Neuronal stem cell (in vitro differentiated cells): ENCODE measurements around the gene KRT84.

Experiments used
- DNase-seq: peaks from one replicate; pipeline ENCODE4 v3.0.0-alpha.2; 2013; ENCODE audit warnings: low spot score
- H2AFZ ChIP-seq: one replicate; pipeline ENCODE4 v1.6.1; 2013; ENCODE audit warnings: mild to moderate bottlenecking, low read length, inconsistent platforms
- H2AK5ac ChIP-seq: 2 replicates; pipeline ENCODE4 v1.6.1; 2013; ENCODE audit warnings: low read depth, mild to moderate bottlenecking, inconsistent platforms, low read length, moderate library complexity, mixed read lengths
- H2BK120ac ChIP-seq: 2 replicates; pipeline ENCODE4 v1.6.1; 2013; ENCODE audit warnings: low read depth, mild to moderate bottlenecking, inconsistent platforms, low read length, moderate library complexity, mixed read lengths
- H2BK12ac ChIP-seq: one replicate; pipeline ENCODE4 v1.6.1; 2013; ENCODE audit warnings: low read length, inconsistent platforms
- H2BK15ac ChIP-seq: 2 replicates; pipeline ENCODE4 v1.6.1; 2013; ENCODE audit warnings: mild to moderate bottlenecking, low read length, inconsistent platforms, mixed read lengths
- H2BK5ac ChIP-seq: one replicate; pipeline ENCODE4 v1.6.1; 2013; ENCODE audit warnings: inconsistent platforms, mild to moderate bottlenecking, low read length, moderate library complexity
- H3K14ac ChIP-seq: one replicate; pipeline ENCODE4 v1.6.1; 2013; ENCODE audit warnings: low read length, inconsistent platforms
- H3K18ac ChIP-seq: 2 replicates; pipeline ENCODE4 v1.6.1; 2013; ENCODE audit warnings: low read length, inconsistent platforms
- H3K23ac ChIP-seq: 2 replicates; pipeline ENCODE4 v1.6.1; 2013; ENCODE audit warnings: low read depth, mild to moderate bottlenecking, mixed read lengths, low read length, inconsistent platforms; ENCODE audit not compliant: poor library complexity
- H3K27ac ChIP-seq: replicated peaks from 3 replicates; pipeline ENCODE4 v1.5.1; 2013; ENCODE audit warnings: low read length, inconsistent platforms
- H3K27me3 ChIP-seq, 3 experiments: 2 replicates each; pipeline ENCODE4 v1.6.1; 2013; ENCODE audit warnings: low read length in 3 of 3, mild to moderate bottlenecking in 2 of 3, inconsistent platforms in 1 of 3, low read depth in 1 of 3, mixed read lengths in 1 of 3, moderate library complexity in 1 of 3; ENCODE audit not compliant: control insufficient read depth in 3 of 3, insufficient read depth in 3 of 3
- H3K36me3 ChIP-seq, 2 donors: replicated peaks in 1 of 2; 2 replicates each; pipeline ENCODE4 v1.6.1; 2013; ENCODE audit warnings: low read length in 2 of 2; ENCODE audit not compliant: control insufficient read depth in 2 of 2, insufficient read depth in 2 of 2
- H3K4ac ChIP-seq: 2 replicates; pipeline ENCODE4 v1.6.1; 2013; ENCODE audit warnings: inconsistent platforms, mild to moderate bottlenecking, low read length, moderate library complexity
- H3K4me1 ChIP-seq, 2 donors: 1 replicate in 1 of 2; 2 replicates in 1 of 2; pipeline ENCODE4 v1.6.1; 2013; ENCODE audit warnings: low read length in 2 of 2, low read depth in 1 of 2; ENCODE audit not compliant: control insufficient read depth in 2 of 2, insufficient read depth in 1 of 2
- H3K4me2 ChIP-seq: one replicate; pipeline ENCODE4 v1.6.1; 2013; ENCODE audit warnings: mild to moderate bottlenecking, low read length, inconsistent platforms; ENCODE audit not compliant: insufficient read depth, poor library complexity, severe bottlenecking
- H3K4me3 ChIP-seq, 2 donors: 2 replicates each; pipeline ENCODE4 v1.5.1; 2013; ENCODE audit warnings: low read length in 2 of 2, mild to moderate bottlenecking in 2 of 2, inconsistent platforms in 1 of 2, moderate library complexity in 1 of 2
- H3K79me1 ChIP-seq: one replicate; pipeline ENCODE4 v1.6.1; 2013; ENCODE audit warnings: low read depth, mild to moderate bottlenecking, inconsistent platforms, low read length, moderate library complexity
- H3K9ac ChIP-seq: one replicate; pipeline ENCODE4 v1.6.1; 2013; ENCODE audit warnings: mild to moderate bottlenecking, low read depth, low read length, inconsistent platforms; ENCODE audit not compliant: poor library complexity
- H3K9me3 ChIP-seq, 2 donors: replicated peaks in 1 of 2; 2 replicates each; pipeline versions ENCODE3 to v1.6.1; 2013; ENCODE audit warnings: low read length in 2 of 2, mild to moderate bottlenecking in 2 of 2, inconsistent platforms in 1 of 2, low read depth in 1 of 2, mixed read lengths in 1 of 2, moderate library complexity in 1 of 2; ENCODE audit not compliant: control insufficient read depth in 2 of 2, insufficient read depth in 1 of 2
- H4K8ac ChIP-seq: one replicate; pipeline ENCODE4 v1.6.1; 2013; ENCODE audit warnings: low read depth, mild to moderate bottlenecking, inconsistent platforms, low read length, moderate library complexity
- H4K91ac ChIP-seq: one replicate; pipeline ENCODE4 v1.6.1; 2013; ENCODE audit warnings: low read length, low read depth, mild to moderate bottlenecking, inconsistent platforms; ENCODE audit not compliant: poor library complexity
- WGBS, 2 donors: extraction: QIAGEN DNeasy Blood & Tissue Kit; methylation state at CpG; one replicate each; pipeline ENCODE4 v1.1.7; 2013; ENCODE audit warnings: missing lambda C conversion rate in 2 of 2, mixed read lengths in 1 of 2; ENCODE audit not compliant: insufficient read length in 2 of 2, insufficient replicate concordance in 1 of 2; ENCODE audit errors: extremely low coverage in 2 of 2; 5-methylcytosine and 5-hydroxymethylcytosine counted together

Gene KRT84

GRCh38 chr12:52425466-52425865, 40.0 kb upstream of the KRT84 start:
- H3K4me3 ChIP-seq = no peak overlapping the region
- no CpG with 5 or more reads among the region's 5 CpGs for WGBS, 2 donors
- H3K27me3 ChIP-seq = peaks cover 0 to 7% (median 0%) of the 10 kb centered on the region in 3 experiments
- H4K8ac ChIP-seq = no peak overlapping the region
- no peak overlapping the region for H4K91ac ChIP-seq
- no peak overlapping the region for H2AFZ ChIP-seq
- no peak overlapping the region for H2BK5ac ChIP-seq
- H3K18ac ChIP-seq = no peak overlapping the region
- no peak overlapping the region for H2BK12ac ChIP-seq
- H3K23ac ChIP-seq = no peak overlapping the region
- no peak overlapping the region for H2BK15ac ChIP-seq
- H3K4me1 ChIP-seq = peaks cover 0 to 8% of the 10 kb centered on the region in 2 donors
- DNase-seq = no peak
- H3K4me2 ChIP-seq = no peak overlapping the region
- no peak overlapping the region for H3K27ac ChIP-seq
- no peaks in the 10 kb centered on the region for H3K79me1 ChIP-seq
- no peaks in the 10 kb centered on the region for H3K9me3 ChIP-seq
- H3K36me3 ChIP-seq = no peaks in the 10 kb centered on the region
- no peak overlapping the region for H3K4ac ChIP-seq
- no peak overlapping the region for H3K14ac ChIP-seq
- H2BK120ac ChIP-seq = no peak overlapping the region
- no peak overlapping the region for H3K9ac ChIP-seq
- H2AK5ac ChIP-seq = no peak overlapping the region

GRCh38 chr12:52423661-52424500, 38.4 kb upstream of the KRT84 start:
- H4K8ac ChIP-seq = no peak overlapping the region
- no peak overlapping the region for H2BK15ac ChIP-seq
- no peak overlapping the region for H2BK120ac ChIP-seq
- no peak for DNase-seq
- H3K27ac ChIP-seq = no peak overlapping the region
- peak overlapping the region; percentile 81 for H3K18ac ChIP-seq
- no peak overlapping the region for H3K4me2 ChIP-seq
- H2AFZ ChIP-seq = no peak overlapping the region
- H3K27me3 ChIP-seq = peaks cover 0 to 7% (median 0%) of the 10 kb centered on the region in 3 experiments
- H2BK5ac ChIP-seq = no peak overlapping the region
- no peaks in the 10 kb centered on the region for H3K9me3 ChIP-seq
- H2BK12ac ChIP-seq = no peak overlapping the region
- H3K79me1 ChIP-seq = no peaks in the 10 kb centered on the region
- peak overlapping the region; percentile 76 for H3K14ac ChIP-seq
- peak overlapping the region; percentile 36 for H3K9ac ChIP-seq
- peaks cover 0 to 8% of the 10 kb centered on the region in 2 donors for H3K4me1 ChIP-seq
- H4K91ac ChIP-seq = no peak overlapping the region
- no peak overlapping the region for H3K23ac ChIP-seq
- WGBS, 2 donors = no CpG with 5 or more reads among the region's 11 CpGs
- no peaks in the 10 kb centered on the region for H3K36me3 ChIP-seq
- no peak overlapping the region for H3K4me3 ChIP-seq
- H3K4ac ChIP-seq = no peak overlapping the region
- H2AK5ac ChIP-seq = no peak overlapping the region

GRCh38 chr12:52423035-52423434, 37.6 kb upstream of the KRT84 start:
- Histone ChIP-seq H3K4ac (no peak overlapping the region), H4K91ac (no peak overlapping the region), H3K4me1 (peaks cover 0 to 8% of the 10 kb centered on the region in 2 donors), H3K36me3 (no peaks in the 10 kb centered on the region), H3K4me3 (no peak overlapping the region), H3K23ac (no peak overlapping the region), H2AK5ac (no peak overlapping the region), H3K14ac (no peak overlapping the region), H2BK15ac (no peak overlapping the region), H3K9me3 (no peaks in the 10 kb centered on the region), H2BK120ac (no peak overlapping the region), H3K9ac (no peak overlapping the region), H3K27ac (no peak overlapping the region), H3K4me2 (no peak overlapping the region), H2BK12ac (no peak overlapping the region), H3K27me3 (peaks cover 0 to 7% (median 0%) of the 10 kb centered on the region in 3 experiments), H2AFZ (no peak overlapping the region), H3K79me1 (no peaks in the 10 kb centered on the region), H3K18ac (peak overlapping the region; percentile 15), H4K8ac (no peak overlapping the region), H2BK5ac (no peak overlapping the region)
- DNase-seq = no peak
- WGBS, 2 donors = no CpG with 5 or more reads among the region's 6 CpGs

GRCh38 chr12:52419656-52420055, 34.2 kb upstream of the KRT84 start:
- Histone ChIP-seq H3K4me1 (peaks cover 0 to 15% of the 10 kb centered on the region in 2 donors), H3K36me3 (no peaks in the 10 kb centered on the region), H3K4me2 (no peak overlapping the region), H3K4me3 (no peak overlapping the region), H4K8ac (no peak overlapping the region), H3K14ac (no peak overlapping the region), H2BK12ac (no peak overlapping the region), H2BK120ac (no peak overlapping the region), H2AK5ac (no peak overlapping the region), H2BK15ac (no peak overlapping the region), H3K4ac (no peak overlapping the region), H2AFZ (no peak overlapping the region), H2BK5ac (no peak overlapping the region), H3K18ac (no peak overlapping the region), H3K79me1 (no peaks in the 10 kb centered on the region), H3K23ac (no peak overlapping the region), H3K9ac (no peak overlapping the region), H3K27me3 (peaks cover 0 to 7% (median 0%) of the 10 kb centered on the region in 3 experiments), H4K91ac (no peak overlapping the region), H3K9me3 (no peaks in the 10 kb centered on the region), H3K27ac (no peak overlapping the region)
- WGBS, 2 donors = no CpG with 5 or more reads among the region's 1 CpG
- DNase-seq = no peak
